Liver (tissue), 9 donors: ENCODE results near the gene IGLL5. TPM values are rescaled to one million over a fixed set of nuclear protein-coding genes. Genes with fewer than 3 reads are reported as not detected.

ENCODE experiments used
- DNase-seq: peaks from one replicate; pipeline ENCODE4 v3.0.0-alpha.2; 2017; ENCODE audit warnings: low spot score
- H3K27ac ChIP-seq, 2 donors: one replicate each; pipeline ENCODE4 v1.7.0; 2013; ENCODE audit warnings: inconsistent platforms in 2 of 2, low read length in 2 of 2, control low read depth in 1 of 2, low read depth in 1 of 2, mild to moderate bottlenecking in 1 of 2
- H3K27me3 ChIP-seq, 4 donors: one replicate each; pipeline versions ENCODE4 v1.6.1 to v1.7.0; 2013; ENCODE audit warnings: low read length in 3 of 4, inconsistent platforms in 1 of 4, mild to moderate bottlenecking in 1 of 4, moderate library complexity in 1 of 4; ENCODE audit not compliant: control insufficient read depth in 4 of 4, insufficient read depth in 4 of 4
- H3K36me3 ChIP-seq, 4 donors: one replicate each; pipeline versions ENCODE4 v1.6.1 to v1.7.0; 2013; ENCODE audit warnings: low read length in 3 of 4, mild to moderate bottlenecking in 3 of 4, low read depth in 1 of 4, moderate library complexity in 1 of 4; ENCODE audit not compliant: control insufficient read depth in 4 of 4, insufficient read depth in 3 of 4
- H3K4me1 ChIP-seq, 4 donors: one replicate each; pipeline versions ENCODE4 v1.6.1 to v1.7.0; 2013; ENCODE audit warnings: low read length in 3 of 4, mild to moderate bottlenecking in 3 of 4, moderate library complexity in 1 of 4; ENCODE audit not compliant: control insufficient read depth in 4 of 4, insufficient read depth in 4 of 4
- H3K4me3 ChIP-seq, 3 donors: one replicate each; pipeline versions ENCODE4 v1.6.1 to v1.7.0; 2013; ENCODE audit warnings: low read length in 3 of 3, control low read depth in 1 of 3, low read depth in 1 of 3, mild to moderate bottlenecking in 1 of 3
- H3K9ac ChIP-seq, 2 donors: one replicate each; pipeline ENCODE4 v1.7.0; 2013; ENCODE audit warnings: low read length in 2 of 2, mild to moderate bottlenecking in 2 of 2, moderate library complexity in 2 of 2, control low read depth in 1 of 2, low read depth in 1 of 2
- H3K9me3 ChIP-seq, 4 donors: one replicate each; pipeline versions ENCODE4 v1.6.1 to v1.7.0; 2013; ENCODE audit warnings: low read length in 3 of 4; ENCODE audit not compliant: control insufficient read depth in 4 of 4
- CTCF ChIP-seq: fragments of 150-350 bp; IDR thresholded peaks from 2 replicates; pipeline ENCODE4 v1.5.1; 2017; ENCODE audit warnings: improper control_type of control experiment, low read depth, low read length; ENCODE audit not compliant: missing input control
- MAX ChIP-seq: IDR thresholded peaks from 2 replicates; pipeline ENCODE4 v1.6.1; 2016; ENCODE audit warnings: antibody characterized with exemption
- RAD21 ChIP-seq, 2 donors: IDR thresholded peaks; 2 replicates each; pipeline ENCODE4 v1.6.1; 2016; ENCODE audit warnings: antibody characterized with exemption in 2 of 2, mild to moderate bottlenecking in 2 of 2
- REST ChIP-seq: IDR thresholded peaks from 2 replicates; pipeline ENCODE4 v1.6.1; 2016; ENCODE audit warnings: antibody characterized with exemption, mild to moderate bottlenecking
- SP1 ChIP-seq: IDR thresholded peaks from 2 replicates; pipeline ENCODE4 v1.6.1; 2018; ENCODE audit warnings: antibody characterized with exemption, mild to moderate bottlenecking
- YY1 ChIP-seq: IDR thresholded peaks from 2 replicates; pipeline ENCODE4 v1.6.1; 2016; ENCODE audit warnings: antibody characterized with exemption, mild to moderate bottlenecking
- ZBTB33 ChIP-seq: IDR thresholded peaks from 2 replicates; pipeline ENCODE4 v1.6.1; 2016; ENCODE audit warnings: antibody characterized with exemption
- WGBS: extraction: QIAGEN DNeasy Blood & Tissue Kit; methylation state at CpG from one replicate; pipeline ENCODE4 v1.1.7; 2013; 5-methylcytosine and 5-hydroxymethylcytosine counted together
- polyA plus RNA-seq, 2 donors: library from polyadenylated mRNA; stranded (reverse) in 1 of 2; unstranded in 1 of 2; fragments of 200-250 nt in 1 of 2; fragments of >200 nt in 1 of 2; fragmentation: Nextera tagmentation in 1 of 2; extraction: Ambion mirVana in 1 of 2; gene quantifications; one replicate each; pipeline versions ENCODE4 v1.2.1 to v1.2.3, GENCODE V29; 2013 to 2015
- total RNA-seq, 2 donors: library from RNA; depleted of rRNA; stranded (reverse); fragments of >200 nt; gene quantifications; one replicate each; pipeline ENCODE4 v1.2.3, GENCODE V29; 2014
- donor health status: healthy.
- donor health status: healthy.
- donor health status: healthy.
- donor health status: healthy.
- donor health status: healthy.

Gene IGLL5
- total and polyA plus RNA-seq, 4 donors = 1.3 to 13.4 (median 3.4) TPM

GRCh38 chr22:22906907-22907550 lies 19.4 kb downstream of the IGLL5 start:
- Histone ChIP-seq H3K9ac (no peak overlapping the region), H3K4me1 (no peaks in the 10 kb centered on the region), H3K4me3 (no peak overlapping the region), H3K27ac (no peak overlapping the region), H3K27me3 (peaks cover 0 to 3% (median 0%) of the 10 kb centered on the region in 4 donors), H3K36me3 (no peaks in the 10 kb centered on the region), H3K9me3 (no peaks in the 10 kb centered on the region)
- TF ChIP-seq SP1 (no peak), YY1 (no peak), MAX (no peak), ZBTB33 (no peak), RAD21 (IDR thresholded peaks at IDR 0.05) (no peak), REST (no peak), CTCF (no peak)
- DNase-seq = no peak
- WGBS = 85% methylated on average over 8 of the region's 8 CpGs

- Histone ChIP-seq H3K9me3 (no peaks in the 10 kb centered on the region), H3K27ac (no peak overlapping the region), H3K4me1 (no peaks in the 10 kb centered on the region), H3K9ac (no peak overlapping the region), H3K4me3 (no peak overlapping the region), H3K27me3 (peaks cover 0 to 3% (median 0%) of the 10 kb centered on the region in 4 donors), H3K36me3 (no peaks in the 10 kb centered on the region)
- no peak for TF ChIP-seq MAX
- WGBS = 87% methylated on average over 9 of the region's 9 CpGs
- DNase-seq = no peak
Observed at GRCh38 chr22:22907551-22908494, 20.2 kb downstream of the IGLL5 start.
